Measurements from ENCODE around the gene PCBP3.

Gene PCBP3

GRCh38 chr21:45899317-45900033 lies 255.9 kb downstream of the PCBP3 start:
- DNase-seq = no peak

- DNase-seq = no peak
Observed at GRCh38 chr21:45900034-45900868, 256.7 kb downstream of the PCBP3 start.

GRCh38 chr21:45901061-45901690 lies 257.7 kb downstream of the PCBP3 start:
- DNase-seq = no peak

GRCh38 chr21:45902292-45902995 lies 258.9 kb downstream of the PCBP3 start:
- DNase-seq = no peak

GRCh38 chr21:45905196-45905595 lies 261.7 kb downstream of the PCBP3 start:
- no peak for DNase-seq

- no peak for DNase-seq
Observed at GRCh38 chr21:45906196-45906805, 262.8 kb downstream of the PCBP3 start.

GRCh38 chr21:45906859-45907258 lies 263.3 kb downstream of the PCBP3 start:
- no peak for DNase-seq

- no peak for DNase-seq
Observed at GRCh38 chr21:45908536-45909237, 265.2 kb downstream of the PCBP3 start.

GRCh38 chr21:45909238-45909988 lies 265.9 kb downstream of the PCBP3 start:
- DNase-seq = no peak

GRCh38 chr21:45910155-45910547 lies 266.6 kb downstream of the PCBP3 start:
- DNase-seq = no peak

GRCh38 chr21:45910548-45911221 lies 267.2 kb downstream of the PCBP3 start:
- DNase-seq = no peak

GRCh38 chr21:45911806-45912325 lies 268.3 kb downstream of the PCBP3 start:
- DNase-seq = no peak

GRCh38 chr21:45912611-45913417 lies 269.3 kb downstream of the PCBP3 start:
- DNase-seq = no peak

- no peak for DNase-seq
Observed at GRCh38 chr21:45913418-45913765, 269.9 kb downstream of the PCBP3 start.

GRCh38 chr21:45913886-45914285 lies 270.4 kb downstream of the PCBP3 start:
- no peak for DNase-seq

- no peak for DNase-seq
Observed at GRCh38 chr21:45914321-45914845, 270.9 kb downstream of the PCBP3 start.

GRCh38 chr21:45916011-45916840 lies 272.7 kb downstream of the PCBP3 start:
- DNase-seq = peak; percentile 72

GRCh38 chr21:45917241-45917640 lies 273.7 kb downstream of the PCBP3 start:
- no peak for DNase-seq
